Smooth muscle cell (in vitro differentiated cells): ENCODE data around the gene NTRK2. TPM values are rescaled to one million over a fixed set of nuclear protein-coding genes. Genes with fewer than 3 reads are reported as not detected.

Experiments
- DNase-seq: peaks from one replicate; lab custom pipeline; 2025; ENCODE audit not compliant: unreplicated experiment; lab: John Stamatoyannopoulos, UW
- H2AFZ ChIP-seq: fragments of 200-600 bp; sonication (generic); 2 replicates; pipeline ENCODE4 v1.6.0; 2016; ENCODE audit warnings: antibody characterized with exemption, low read depth, mild to moderate bottlenecking
- H3F3A ChIP-seq: fragments of 200-600 bp; sonication (generic); 2 replicates; pipeline ENCODE4 v1.6.0; 2017; ENCODE audit warnings: antibody characterized with exemption, low read depth
- H3K27ac ChIP-seq: fragments of 200-600 bp; sonication (generic); 2 replicates; pipeline ENCODE4 v1.5.1; 2016; ENCODE audit warnings: low read depth, mild to moderate bottlenecking
- H3K27me3 ChIP-seq: fragments of 200-600 bp; sonication (generic); 2 replicates; pipeline ENCODE4 v1.6.1; 2016; ENCODE audit warnings: low read depth, mild to moderate bottlenecking
- H3K36me3 ChIP-seq: fragments of 200-600 bp; sonication (generic); 2 replicates; pipeline ENCODE4 v1.5.1; 2016; ENCODE audit warnings: low read depth
- H3K4me1 ChIP-seq: fragments of 200-600 bp; sonication (generic); 2 replicates; pipeline ENCODE4 v1.5.1; 2016; ENCODE audit warnings: low read depth
- H3K4me2 ChIP-seq: fragments of 200-600 bp; sonication (generic); 2 replicates; pipeline ENCODE4 v1.6.0; 2016; ENCODE audit warnings: mild to moderate bottlenecking
- H3K4me3 ChIP-seq: fragments of 200-600 bp; sonication (generic); 2 replicates; pipeline ENCODE4 v1.5.1; 2016; ENCODE audit warnings: mild to moderate bottlenecking
- H3K79me2 ChIP-seq: fragments of 200-600 bp; sonication (generic); 2 replicates; pipeline ENCODE4 v1.6.0; 2016; ENCODE audit warnings: low read depth, mild to moderate bottlenecking
- H3K9ac ChIP-seq: fragments of 200-600 bp; sonication (generic); 2 replicates; pipeline ENCODE4 v1.6.0; 2016; ENCODE audit warnings: low read depth
- H3K9me3 ChIP-seq: fragments of 200-600 bp; sonication (generic); replicated peaks from 2 replicates; pipeline ENCODE4 v1.5.1; 2016; ENCODE audit warnings: low read depth
- H4K20me1 ChIP-seq: fragments of 200-600 bp; sonication (generic); 2 replicates; pipeline ENCODE4 v1.6.0; 2016; ENCODE audit warnings: low read depth
- WGBS: methylation state at CpG from one replicate; pipeline ENCODE4 v1.1.7; 2016; ENCODE audit warnings: low lambda C conversion rate; 5-methylcytosine and 5-hydroxymethylcytosine counted together
- polyA plus RNA-seq: library from polyadenylated mRNA; unstranded; fragments of >200 nt; fragmentation: Nextera tagmentation; extraction: Ambion mirVana; gene quantifications from 2 replicates; pipeline ENCODE4 v1.2.1, GENCODE V29; 2016
- total RNA-seq: library from RNA; depleted of rRNA; stranded (reverse); fragments of >200 nt; gene quantifications from 2 replicates; pipeline ENCODE4 v1.2.3, GENCODE V29; 2014
- TF ChIP-seq, protein P1 (sequence below): fragments of 200-600 bp; sonication (generic); IDR thresholded peaks from 2 replicates; pipeline ENCODE4 v1.5.1; 2017; ENCODE audit warnings: borderline replicate concordance, mild to moderate bottlenecking, antibody characterized with exemption; ENCODE audit not compliant: insufficient read depth, poor library complexity, severe bottlenecking

The NTRK2 gene
- total and polyA plus RNA-seq, 2 experiments from 2014 or later = 1.7 to 3.9 TPM

DNA sequence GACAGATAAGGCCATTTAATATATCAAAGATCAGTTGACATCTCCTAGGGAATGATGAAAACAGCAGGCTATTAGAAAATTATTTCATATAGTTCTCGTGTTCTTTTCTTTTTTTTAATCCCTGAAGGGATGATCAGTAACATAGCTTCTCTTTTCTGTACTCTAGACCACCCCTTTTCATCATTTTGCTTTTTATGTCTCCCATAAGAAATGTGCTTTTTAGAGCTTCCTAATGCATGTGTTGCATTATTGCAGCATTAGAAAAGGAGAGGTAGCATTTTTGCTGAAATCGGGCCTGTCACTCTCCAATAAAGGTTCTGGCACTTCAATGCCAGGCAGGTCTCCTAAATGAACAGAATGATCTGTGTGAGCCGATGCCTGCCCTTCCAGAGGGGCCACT, 143.3 kb downstream of the NTRK2 start:
- H3K4me1 ChIP-seq = peaks cover 18% of the 10 kb centered on the region
- H3K4me2 ChIP-seq = no peak overlapping the region
- H3F3A ChIP-seq = no peaks in the 10 kb centered on the region
- no peaks in the 10 kb centered on the region for H3K36me3 ChIP-seq
- H3K27ac ChIP-seq = no peak overlapping the region
- no peak overlapping the region for H3K4me3 ChIP-seq
- H4K20me1 ChIP-seq = no peaks in the 10 kb centered on the region
- H3K9ac ChIP-seq = no peak overlapping the region
- H3K79me2 ChIP-seq = no peaks in the 10 kb centered on the region
- TF ChIP-seq, protein P1, sequence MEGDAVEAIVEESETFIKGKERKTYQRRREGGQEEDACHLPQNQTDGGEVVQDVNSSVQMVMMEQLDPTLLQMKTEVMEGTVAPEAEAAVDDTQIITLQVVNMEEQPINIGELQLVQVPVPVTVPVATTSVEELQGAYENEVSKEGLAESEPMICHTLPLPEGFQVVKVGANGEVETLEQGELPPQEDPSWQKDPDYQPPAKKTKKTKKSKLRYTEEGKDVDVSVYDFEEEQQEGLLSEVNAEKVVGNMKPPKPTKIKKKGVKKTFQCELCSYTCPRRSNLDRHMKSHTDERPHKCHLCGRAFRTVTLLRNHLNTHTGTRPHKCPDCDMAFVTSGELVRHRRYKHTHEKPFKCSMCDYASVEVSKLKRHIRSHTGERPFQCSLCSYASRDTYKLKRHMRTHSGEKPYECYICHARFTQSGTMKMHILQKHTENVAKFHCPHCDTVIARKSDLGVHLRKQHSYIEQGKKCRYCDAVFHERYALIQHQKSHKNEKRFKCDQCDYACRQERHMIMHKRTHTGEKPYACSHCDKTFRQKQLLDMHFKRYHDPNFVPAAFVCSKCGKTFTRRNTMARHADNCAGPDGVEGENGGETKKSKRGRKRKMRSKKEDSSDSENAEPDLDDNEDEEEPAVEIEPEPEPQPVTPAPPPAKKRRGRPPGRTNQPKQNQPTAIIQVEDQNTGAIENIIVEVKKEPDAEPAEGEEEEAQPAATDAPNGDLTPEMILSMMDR = no peak
- H3K27me3 ChIP-seq = peaks cover 41% of the 10 kb centered on the region
- 86% methylated on average over 3 of the region's 3 CpGs for whole genome bisulfite sequencing
- H3K9me3 ChIP-seq = no peaks in the 10 kb centered on the region
- DNase-seq = no peak
- no peak overlapping the region for H2AFZ ChIP-seq

DNA sequence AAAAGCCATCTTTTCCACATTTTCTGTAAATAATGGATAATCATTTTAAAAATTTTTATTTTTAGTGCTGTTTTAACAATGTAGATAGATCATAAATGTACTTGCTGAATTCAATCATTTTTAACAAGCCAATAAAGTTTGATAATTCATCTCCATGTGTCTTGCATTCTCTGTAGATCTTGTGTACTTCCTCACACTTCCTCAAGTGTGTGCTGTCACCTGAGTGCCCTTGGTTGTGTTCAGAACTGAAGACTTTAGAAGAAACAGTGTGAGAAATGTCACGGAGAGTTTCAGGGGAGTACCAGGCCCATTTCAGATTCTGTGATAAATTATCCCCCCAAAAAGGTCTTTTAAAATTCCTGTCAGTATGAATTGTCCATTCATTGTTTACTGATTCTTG, 146.0 kb downstream of the NTRK2 start:
- H3K79me2 ChIP-seq = no peaks in the 10 kb centered on the region
- H3K4me1 ChIP-seq = peaks cover 22% of the 10 kb centered on the region
- H3K4me2 ChIP-seq = no peak overlapping the region
- H3K4me3 ChIP-seq = no peak overlapping the region
- TF ChIP-seq, protein P1 = no peak
- H3K9me3 ChIP-seq = no peaks in the 10 kb centered on the region
- WGBS = 100% methylated on average over 1 of the region's 1 CpG
- no peak overlapping the region for H3K9ac ChIP-seq
- H4K20me1 ChIP-seq = no peaks in the 10 kb centered on the region
- H3K27me3 ChIP-seq = peaks cover 47% of the 10 kb centered on the region
- no peaks in the 10 kb centered on the region for H3K36me3 ChIP-seq
- no peak overlapping the region for H2AFZ ChIP-seq
- no peak for DNase-seq
- no peaks in the 10 kb centered on the region for H3F3A ChIP-seq
- H3K27ac ChIP-seq = no peak overlapping the region

DNA sequence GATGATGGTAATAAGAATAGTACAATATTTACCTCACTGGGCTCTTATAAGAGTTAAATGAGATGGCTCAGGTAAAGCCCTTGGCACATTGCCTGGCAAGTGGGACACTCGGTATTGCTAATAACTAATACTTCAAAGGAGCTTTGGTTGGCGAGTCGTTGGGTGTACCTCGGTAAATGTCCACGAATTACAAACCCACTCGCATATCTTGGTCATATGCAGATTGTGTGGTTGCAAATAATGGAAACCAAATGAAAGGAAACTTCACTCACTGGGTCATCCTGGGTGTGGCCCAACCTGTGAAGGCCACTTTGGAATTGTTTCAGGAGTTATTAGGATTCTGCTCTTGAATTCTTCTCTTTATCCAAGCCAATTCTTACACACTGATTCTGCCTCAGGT, 147.5 kb downstream of the NTRK2 start:
- Histone ChIP-seq H3K79me2 (no peaks in the 10 kb centered on the region), H3K9me3 (no peaks in the 10 kb centered on the region), H3K4me2 (no peak overlapping the region), H3K4me1 (peaks cover 9% of the 10 kb centered on the region), H3K27me3 (peaks cover 60% of the 10 kb centered on the region), H3K9ac (no peak overlapping the region), H3K27ac (no peak overlapping the region), H3K36me3 (no peaks in the 10 kb centered on the region), H4K20me1 (no peaks in the 10 kb centered on the region), H3K4me3 (no peak overlapping the region), H3F3A (no peaks in the 10 kb centered on the region), H2AFZ (no peak overlapping the region)
- no peak for DNase-seq
- TF ChIP-seq, protein P1 = no peak
- 95% methylated on average over 6 of the region's 6 CpGs for WGBS

DNA sequence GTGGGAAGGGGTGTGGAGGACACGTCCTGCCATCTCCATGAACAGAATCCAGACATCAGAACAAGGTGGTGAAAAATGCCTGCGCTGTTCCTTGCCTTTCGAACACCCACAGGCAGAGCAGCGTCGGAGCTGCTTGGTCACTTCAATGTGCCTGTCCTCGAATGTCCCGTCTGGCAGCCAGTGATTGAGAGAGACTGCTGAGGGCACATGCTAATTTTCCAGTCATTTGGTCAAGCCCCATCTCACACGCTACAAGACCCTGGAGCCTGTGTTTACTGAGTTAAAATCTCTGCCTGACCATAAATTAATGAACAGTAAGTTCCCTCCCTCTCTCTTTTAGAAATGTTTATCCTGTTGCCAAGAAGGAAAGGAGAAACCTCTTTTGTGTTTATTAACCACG, 149.3 kb downstream of the NTRK2 start:
- Histone ChIP-seq H4K20me1 (no peaks in the 10 kb centered on the region), H3K9me3 (no peaks in the 10 kb centered on the region), H3K79me2 (no peaks in the 10 kb centered on the region)

More for the DNA sequence above, 149.3 kb downstream of the NTRK2 start:
- Histone ChIP-seq H3K36me3 (no peaks in the 10 kb centered on the region), H3K4me1 (peaks cover 7% of the 10 kb centered on the region), H3K4me2 (no peak overlapping the region), H3K9ac (no peak overlapping the region), H3K27ac (no peak overlapping the region), H3K27me3 (peaks cover 61% of the 10 kb centered on the region), H2AFZ (no peak overlapping the region), H3F3A (no peaks in the 10 kb centered on the region), H3K4me3 (no peak overlapping the region)
- TF ChIP-seq, protein P1 = no peak
- WGBS = 87% methylated on average over 9 of the region's 9 CpGs
- DNase-seq = no peak
